OCI-LY7 (cell line): ENCODE results near the gene LCN12. TPM values are rescaled to one million over a fixed set of nuclear protein-coding genes. Genes with fewer than 3 reads are reported as not detected.

Experiments used
- total RNA-seq, 2 experiments: library from RNA; depleted of rRNA in 1 of 2; stranded (reverse); fragments of >200 nt in 1 of 2; shearing (Covaris generic) in 1 of 2; gene quantifications; 2 replicates each; pipeline ENCODE4 v1.2.3, GENCODE V29; 2014 to 2022

LCN12 gene
- total RNA-seq, 2 experiments from 2014 or later, result 0.95 to 3.7 TPM

Other genes with a start within 250 kb of the LCN12 start
Only the 30 nearest of the 33 such genes appear.
- gene LCN10, start 209.3 kb upstream of the LCN12 start, total RNA-seq (2014; rRNA removed; shearing (Covaris generic)), result not detected in 2 replicates
- not detected in 2 replicates for gene LCN10, start 209.3 kb upstream of the LCN12 start, total RNA-seq (2022)
- gene LCN6, start 203.7 kb upstream of the LCN12 start, total RNA-seq (2014; rRNA removed; shearing (Covaris generic)), result not detected in 2 replicates
- gene LCN6, start 203.7 kb upstream of the LCN12 start, total RNA-seq (2022), result not detected in 2 replicates
- not detected in 2 replicates for gene LCN8, start 194.0 kb upstream of the LCN12 start, total RNA-seq (2014; rRNA removed; shearing (Covaris generic))
- not detected in 2 replicates for gene LCN8, start 194.0 kb upstream of the LCN12 start, total RNA-seq (2022)
- gene LCN15, start 187.8 kb upstream of the LCN12 start, total RNA-seq (2014; rRNA removed; shearing (Covaris generic)), result not detected in 2 replicates
- gene LCN15, start 187.8 kb upstream of the LCN12 start, total RNA-seq (2022), result not detected in 2 replicates
- 61.9 and 70.2 TPM in 2 replicates for gene TMEM141, start 160.9 kb upstream of the LCN12 start, total RNA-seq (2014; rRNA removed; shearing (Covaris generic))
- gene TMEM141, start 160.9 kb upstream of the LCN12 start, total RNA-seq (2022), result 41.5 and 43.2 TPM in 2 replicates
- 1.3 and 2.2 TPM in 2 replicates for gene CCDC183, start 155.9 kb upstream of the LCN12 start, total RNA-seq (2014; rRNA removed; shearing (Covaris generic))
- 0.44 and 0.88 TPM in 2 replicates for gene CCDC183, start 155.9 kb upstream of the LCN12 start, total RNA-seq (2022)
- 97.0 and 113 TPM in 2 replicates for gene RABL6, start 144.3 kb upstream of the LCN12 start, total RNA-seq (2014; rRNA removed; shearing (Covaris generic))
- gene RABL6, start 144.3 kb upstream of the LCN12 start, total RNA-seq (2022), result 126 and 133 TPM in 2 replicates
- gene AJM1, start 109.8 kb upstream of the LCN12 start, total RNA-seq (2014; rRNA removed; shearing (Covaris generic)), result 2.4 and 2.5 TPM in 2 replicates
- gene AJM1, start 109.8 kb upstream of the LCN12 start, total RNA-seq (2022), result 4.6 and 5.1 TPM in 2 replicates
- gene PHPT1, start 102.9 kb upstream of the LCN12 start, total RNA-seq (2014; rRNA removed; shearing (Covaris generic)), result 56.9 and 81.9 TPM in 2 replicates
- gene PHPT1, start 102.9 kb upstream of the LCN12 start, total RNA-seq (2022), result 42.4 and 49.9 TPM in 2 replicates
- gene MAMDC4, start 99.9 kb upstream of the LCN12 start, total RNA-seq (2014; rRNA removed; shearing (Covaris generic)), result 11.7 and 14.0 TPM in 2 replicates
- gene MAMDC4, start 99.9 kb upstream of the LCN12 start, total RNA-seq (2022), result 12.7 and 14.2 TPM in 2 replicates
- gene EDF1, start 86.0 kb upstream of the LCN12 start, total RNA-seq (2014; rRNA removed; shearing (Covaris generic)), result 272 and 409 TPM in 2 replicates
- 222 and 246 TPM in 2 replicates for gene EDF1, start 86.0 kb upstream of the LCN12 start, total RNA-seq (2022)
- 31.4 and 34.7 TPM in 2 replicates for gene TRAF2, start 65.8 kb upstream of the LCN12 start, total RNA-seq (2014; rRNA removed; shearing (Covaris generic))
- 40.5 and 43.7 TPM in 2 replicates for gene TRAF2, start 65.8 kb upstream of the LCN12 start, total RNA-seq (2022)
- 78.7 and 89.6 TPM in 2 replicates for gene FBXW5, start 7.5 kb upstream of the LCN12 start, total RNA-seq (2014; rRNA removed; shearing (Covaris generic))
- gene FBXW5, start 7.5 kb upstream of the LCN12 start, total RNA-seq (2022), result 59.1 and 63.3 TPM in 2 replicates
- gene C8G, start 7.0 kb upstream of the LCN12 start, total RNA-seq (2014; rRNA removed; shearing (Covaris generic)), result 0.95 and 1.0 TPM in 2 replicates
- gene C8G, start 7.0 kb upstream of the LCN12 start, total RNA-seq (2022), result 2.1 and 2.2 TPM in 2 replicates
- gene PTGDS, start 25.2 kb downstream of the LCN12 start, total RNA-seq (2014; rRNA removed; shearing (Covaris generic)), result not detected in 2 replicates
- gene PTGDS, start 25.2 kb downstream of the LCN12 start, total RNA-seq (2022), result not detected in 2 replicates
- not detected in 2 replicates for gene LCNL1, start 30.7 kb downstream of the LCN12 start, total RNA-seq (2014; rRNA removed; shearing (Covaris generic))
- gene LCNL1, start 30.7 kb downstream of the LCN12 start, total RNA-seq (2022), result not detected in 2 replicates
- gene PAXX, start 40.1 kb downstream of the LCN12 start, total RNA-seq (2014; rRNA removed; shearing (Covaris generic)), result 63.5 and 66.5 TPM in 2 replicates
- gene PAXX, start 40.1 kb downstream of the LCN12 start, total RNA-seq (2022), result 45.7 and 46.3 TPM in 2 replicates
- not detected in 2 replicates for gene CLIC3, start 44.3 kb downstream of the LCN12 start, total RNA-seq (2014; rRNA removed; shearing (Covaris generic))
- not detected in 2 replicates for gene CLIC3, start 44.3 kb downstream of the LCN12 start, total RNA-seq (2022)
- gene ABCA2, start 76.0 kb downstream of the LCN12 start, total RNA-seq (2014; rRNA removed; shearing (Covaris generic)), result 2.4 and 4.1 TPM in 2 replicates
- gene ABCA2, start 76.0 kb downstream of the LCN12 start, total RNA-seq (2022), result 8.3 and 10.6 TPM in 2 replicates
- not detected in 2 replicates for gene FUT7, start 79.8 kb downstream of the LCN12 start, total RNA-seq (2014; rRNA removed; shearing (Covaris generic))
- gene FUT7, start 79.8 kb downstream of the LCN12 start, total RNA-seq (2022), result 0.21 TPM in 1 of 2 replicates, not detected in the other
- 0.21 and 0.32 TPM in 2 replicates for gene NPDC1, start 93.9 kb downstream of the LCN12 start, total RNA-seq (2014; rRNA removed; shearing (Covaris generic))
- gene NPDC1, start 93.9 kb downstream of the LCN12 start, total RNA-seq (2022), result 0.38 and 0.39 TPM in 2 replicates
- 0.16 TPM in 1 of 2 replicates, not detected in the other for gene ENTPD2, start 101.8 kb downstream of the LCN12 start, total RNA-seq (2014; rRNA removed; shearing (Covaris generic))
- not detected in 2 replicates for gene ENTPD2, start 101.8 kb downstream of the LCN12 start, total RNA-seq (2022)
- gene SAPCD2, start 118.3 kb downstream of the LCN12 start, total RNA-seq (2014; rRNA removed; shearing (Covaris generic)), result 65.9 and 74.0 TPM in 2 replicates
- 51.4 and 57.2 TPM in 2 replicates for gene SAPCD2, start 118.3 kb downstream of the LCN12 start, total RNA-seq (2022)
- gene UAP1L1, start 125.2 kb downstream of the LCN12 start, total RNA-seq (2014; rRNA removed; shearing (Covaris generic)), result 5.3 and 5.7 TPM in 2 replicates
- 12.3 and 16.7 TPM in 2 replicates for gene UAP1L1, start 125.2 kb downstream of the LCN12 start, total RNA-seq (2022)
- gene MAN1B1, start 134.7 kb downstream of the LCN12 start, total RNA-seq (2014; rRNA removed; shearing (Covaris generic)), result 22.5 and 32.7 TPM in 2 replicates
- gene MAN1B1, start 134.7 kb downstream of the LCN12 start, total RNA-seq (2022), result 38.8 and 43.4 TPM in 2 replicates
- 173 and 182 TPM in 2 replicates for gene DPP7, start 162.5 kb downstream of the LCN12 start, total RNA-seq (2014; rRNA removed; shearing (Covaris generic))
- 154 TPM in 2 replicates for gene DPP7, start 162.5 kb downstream of the LCN12 start, total RNA-seq (2022)
- 0.06 TPM in 1 of 2 replicates, not detected in the other for gene GRIN1, start 186.9 kb downstream of the LCN12 start, total RNA-seq (2014; rRNA removed; shearing (Covaris generic))
- gene GRIN1, start 186.9 kb downstream of the LCN12 start, total RNA-seq (2022), result 0.15 and 0.55 TPM in 2 replicates
- 0.21 TPM in 1 of 2 replicates, not detected in the other for gene LRRC26, start 217.8 kb downstream of the LCN12 start, total RNA-seq (2014; rRNA removed; shearing (Covaris generic))
- not detected in 2 replicates for gene LRRC26, start 217.8 kb downstream of the LCN12 start, total RNA-seq (2022)
- gene TMEM210, start 219.8 kb downstream of the LCN12 start, total RNA-seq (2014; rRNA removed; shearing (Covaris generic)), result not detected in 2 replicates
- not detected in 2 replicates for gene TMEM210, start 219.8 kb downstream of the LCN12 start, total RNA-seq (2022)
- 34.8 and 38.6 TPM in 2 replicates for gene ANAPC2, start 236.3 kb downstream of the LCN12 start, total RNA-seq (2014; rRNA removed; shearing (Covaris generic))
- gene ANAPC2, start 236.3 kb downstream of the LCN12 start, total RNA-seq (2022), result 89.6 and 90.4 TPM in 2 replicates